B cell (primary cell): Measurements from ENCODE around the gene AUTS2. TPM values are rescaled to one million over a fixed set of nuclear protein-coding genes. Genes with fewer than 3 reads are reported as not detected.

Experiments used
- ATAC-seq: fragments of 200-7000 bp; cut with Tn5 transposase; one replicate; pipeline ENCODE4 v1.10.0; 2021; ENCODE audit warnings: low read depth, mild to moderate bottlenecking, moderate number of reproducible peaks, moderate library complexity
- CTCF ChIA-PET: fragments of 350-600 bp; sonication (Branson Sonifier 250); formaldehyde crosslinking; loops from one replicate; lab custom pipeline; 2021; ENCODE audit warnings: antibody characterized with exemption, inconsistent platforms; lab: Charles Lee
- POLR2A ChIA-PET: fragments of 350-600 bp; sonication (Branson Sonifier 250); formaldehyde crosslinking; loops from one replicate; lab custom pipeline; 2021; ENCODE audit warnings: antibody characterized with exemption; lab: Charles Lee
- DNase-seq: peaks from one replicate; pipeline ENCODE4 v3.0.0; 2013
- H2AFZ ChIP-seq: 2 replicates; pipeline ENCODE4 v1.6.1; 2012; ENCODE audit warnings: mild to moderate bottlenecking, low read depth, low read length; ENCODE audit not compliant: insufficient read depth, poor library complexity, severe bottlenecking
- H3K27ac ChIP-seq, 2 donors: 1 replicate in 1 of 2; 2 replicates in 1 of 2; pipeline ENCODE4 v1.5.1; 2012 to 2013; ENCODE audit warnings: low read length in 2 of 2, mild to moderate bottlenecking in 2 of 2, moderate library complexity in 1 of 2
- H3K27me3 ChIP-seq, 4 experiments: fragments of 200-600 bp in 1 of 4; sonication (generic) in 1 of 4; replicated peaks in 1 of 4; 1 replicate in 2 of 4; 2 replicates in 2 of 4; pipeline versions ENCODE4 v1.6.1 to v1.7.0; 2013 to 2016; ENCODE audit warnings: low read length in 3 of 4, mild to moderate bottlenecking in 2 of 4, mixed read lengths in 1 of 4, moderate library complexity in 1 of 4; ENCODE audit not compliant: insufficient read depth in 4 of 4, control insufficient read depth in 3 of 4; ENCODE audit errors: control extremely low read depth in 1 of 4
- H3K36me3 ChIP-seq, 2 experiments: replicated peaks in 1 of 2; 1 replicate in 1 of 2; 2 replicates in 1 of 2; pipeline versions ENCODE4 v1.6.1 to v1.7.1; 2013; ENCODE audit warnings: low read length in 1 of 2; ENCODE audit not compliant: insufficient read depth in 2 of 2, control insufficient read depth in 1 of 2; ENCODE audit errors: control extremely low read depth in 1 of 2, extremely low read depth in 1 of 2
- H3K4me1 ChIP-seq, 2 donors: fragments of 200-600 bp in 1 of 2; sonication (generic) in 1 of 2; 1 replicate in 1 of 2; 2 replicates in 1 of 2; pipeline versions ENCODE4 v1.5.1 to v1.6.1; 2013 to 2017; ENCODE audit warnings: low read length in 2 of 2; ENCODE audit not compliant: control insufficient read depth in 2 of 2, insufficient read depth in 2 of 2
- H3K4me2 ChIP-seq: replicated peaks from 2 replicates; pipeline ENCODE3; 2012; ENCODE audit warnings: mild to moderate bottlenecking, low read depth, low read length; ENCODE audit not compliant: poor library complexity, severe bottlenecking
- H3K4me3 ChIP-seq, 5 experiments: fragments of 200-600 bp in 1 of 5; sonication (generic) in 1 of 5; 1 replicate in 3 of 5; 2 replicates in 2 of 5; pipeline versions ENCODE4 v1.5.1 to v1.7.0; 2011 to 2016; ENCODE audit warnings: low read length in 4 of 5, mild to moderate bottlenecking in 4 of 5, low read depth in 2 of 5, control low read depth in 1 of 5, moderate library complexity in 1 of 5; ENCODE audit not compliant: insufficient read depth in 1 of 5; ENCODE audit errors: control extremely low read depth in 1 of 5, extremely low read depth in 1 of 5
- H3K79me2 ChIP-seq: fragments of 200-600 bp; sonication (generic); one replicate; pipeline ENCODE4 v1.6.0; 2016; ENCODE audit warnings: low read length; ENCODE audit not compliant: control insufficient read depth, insufficient read depth
- H3K9ac ChIP-seq: fragments of 200-600 bp; sonication (generic); 2 replicates; pipeline ENCODE4 v1.6.1; 2017; ENCODE audit warnings: mild to moderate bottlenecking, low read length, moderate library complexity
- H3K9me3 ChIP-seq, 3 donors: one replicate each; pipeline versions ENCODE4 v1.6.1 to v1.7.1; 2013; ENCODE audit warnings: low read length in 2 of 3; ENCODE audit not compliant: control insufficient read depth in 2 of 3, insufficient read depth in 1 of 3; ENCODE audit errors: control extremely low read depth in 1 of 3
- H4K20me1 ChIP-seq: 2 replicates; pipeline ENCODE4 v1.6.0; 2012; ENCODE audit warnings: mild to moderate bottlenecking, low read length; ENCODE audit not compliant: insufficient read depth, control insufficient read depth, poor library complexity, severe bottlenecking
- H3K27ac Mint-ChIP-seq: one replicate; pipeline ENCODE4 v1.8.0; 2021; ENCODE audit warnings: mixed read lengths
- H3K27me3 Mint-ChIP-seq: one replicate; pipeline ENCODE4 v1.8.0; 2021; ENCODE audit warnings: mixed read lengths
- H3K4me1 Mint-ChIP-seq: one replicate; pipeline ENCODE4 v1.8.0; 2021; ENCODE audit warnings: mixed read lengths
- H3K4me3 Mint-ChIP-seq: one replicate; pipeline ENCODE4 v1.8.0; 2021; ENCODE audit warnings: mixed read lengths
- H3K9me3 Mint-ChIP-seq: one replicate; pipeline ENCODE4 v1.8.0; 2022; ENCODE audit warnings: mixed read lengths; ENCODE audit not compliant: insufficient read depth
- EZH2 ChIP-seq: IDR thresholded peaks from 2 replicates; pipeline ENCODE4 v1.6.1; 2012; ENCODE audit warnings: borderline replicate concordance, low read depth, mild to moderate bottlenecking, moderate library complexity, low read length; ENCODE audit not compliant: insufficient read depth, poor library complexity, severe bottlenecking
- WGBS: methylation state at CpG from one replicate; pipeline ENCODE4 v1.1.5; 2013; ENCODE audit warnings: missing lambda C conversion rate; ENCODE audit not compliant: insufficient coverage; 5-methylcytosine and 5-hydroxymethylcytosine counted together
- intact Hi-C: fragments of 100-400 bp; cut with micrococcal nuclease; formaldehyde crosslinking; loops from one replicate; pipeline ENCODE4 v1.10.0; 2022
- polyA plus RNA-seq: library from polyadenylated mRNA; depleted of rRNA; stranded (reverse); fragments of >200 nt; gene quantifications from 2 replicates; pipeline ENCODE4 v1.2.3, GENCODE V29; 2012
- total RNA-seq, 2 donors: library from RNA; stranded (reverse); fragments of 120-200 nt in 1 of 2; gene quantifications; 1 replicate in 1 of 2; 2 replicates in 1 of 2; pipeline versions ENCODE4 v1.2.3 to v1.2.4, GENCODE V29; 2013 to 2022
- TF ChIP-seq, protein P1 (sequence below): fragments of 200-600 bp; IDR thresholded peaks from one replicate; pipeline ENCODE4 v1.8.0; 2022; ENCODE audit warnings: antibody characterized with exemption, mild to moderate bottlenecking

The AUTS2 gene
- total and polyA plus RNA-seq, 2 donors (not counting 1 experiment from before 2014, with no cell fraction given) = 22.3 to 35.0 TPM

DNA sequence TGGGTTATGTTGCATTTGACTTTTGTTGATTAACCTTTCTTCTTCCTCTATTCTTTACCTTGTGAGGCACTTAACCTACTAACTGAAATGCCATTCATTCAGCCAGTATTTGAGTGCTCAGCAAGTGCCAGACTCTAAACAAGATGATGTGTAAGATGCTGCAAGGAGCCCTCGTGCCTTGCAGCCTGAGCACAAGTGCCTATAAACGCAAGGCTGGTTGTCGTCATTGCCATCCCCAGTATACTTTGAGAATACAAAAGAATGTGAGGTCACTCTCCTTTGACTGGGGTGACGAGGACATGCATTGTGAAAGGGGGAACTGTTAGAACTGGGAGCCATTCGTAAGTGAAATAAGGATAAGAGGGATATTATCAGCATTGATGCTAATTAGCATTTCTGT, 103.0 kb downstream of the AUTS2 start:
- Histone ChIP-seq H3K9me3 (no peaks in the 10 kb centered on the region), H3K36me3 (no peaks in the 10 kb centered on the region), H3K27ac (no peak overlapping the region), H3K4me2 (no peak overlapping the region), H3K27me3 (no peaks in the 10 kb centered on the region), H3K4me1 (peaks cover 8 to 13% of the 10 kb centered on the region in 2 donors), H2AFZ (no peak overlapping the region), H3K79me2 (peaks cover 3% of the 10 kb centered on the region), H4K20me1 (no peaks in the 10 kb centered on the region), H3K9ac (no peak overlapping the region), H3K4me3 (no peak overlapping the region)
- DNase-seq (no peak), ATAC-seq (no peak)
- H3K27me3 Mint-ChIP-seq = no peaks in the 10 kb centered on the region
- H3K4me1 Mint-ChIP-seq = peaks cover 26% of the 10 kb centered on the region
- 100% methylated on average over 4 of the region's 5 CpGs for WGBS
- CTCF ChIA-PET = interaction anchor here (1.5 kb wide), 1 partner anchor 13 kb away, joined by 3 read pairs; no protein-coding TSS in a partner anchor
- TF ChIP-seq, protein P1, sequence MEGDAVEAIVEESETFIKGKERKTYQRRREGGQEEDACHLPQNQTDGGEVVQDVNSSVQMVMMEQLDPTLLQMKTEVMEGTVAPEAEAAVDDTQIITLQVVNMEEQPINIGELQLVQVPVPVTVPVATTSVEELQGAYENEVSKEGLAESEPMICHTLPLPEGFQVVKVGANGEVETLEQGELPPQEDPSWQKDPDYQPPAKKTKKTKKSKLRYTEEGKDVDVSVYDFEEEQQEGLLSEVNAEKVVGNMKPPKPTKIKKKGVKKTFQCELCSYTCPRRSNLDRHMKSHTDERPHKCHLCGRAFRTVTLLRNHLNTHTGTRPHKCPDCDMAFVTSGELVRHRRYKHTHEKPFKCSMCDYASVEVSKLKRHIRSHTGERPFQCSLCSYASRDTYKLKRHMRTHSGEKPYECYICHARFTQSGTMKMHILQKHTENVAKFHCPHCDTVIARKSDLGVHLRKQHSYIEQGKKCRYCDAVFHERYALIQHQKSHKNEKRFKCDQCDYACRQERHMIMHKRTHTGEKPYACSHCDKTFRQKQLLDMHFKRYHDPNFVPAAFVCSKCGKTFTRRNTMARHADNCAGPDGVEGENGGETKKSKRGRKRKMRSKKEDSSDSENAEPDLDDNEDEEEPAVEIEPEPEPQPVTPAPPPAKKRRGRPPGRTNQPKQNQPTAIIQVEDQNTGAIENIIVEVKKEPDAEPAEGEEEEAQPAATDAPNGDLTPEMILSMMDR = no peak
- TF ChIP-seq EZH2 = no peak
- POLR2A ChIA-PET = no interaction called here
- H3K9me3 Mint-ChIP-seq = no peaks in the 10 kb centered on the region
- no peak overlapping the region for H3K4me3 Mint-ChIP-seq
- intact Hi-C loops = no loop called here
- H3K27ac Mint-ChIP-seq = no peak overlapping the region

DNA sequence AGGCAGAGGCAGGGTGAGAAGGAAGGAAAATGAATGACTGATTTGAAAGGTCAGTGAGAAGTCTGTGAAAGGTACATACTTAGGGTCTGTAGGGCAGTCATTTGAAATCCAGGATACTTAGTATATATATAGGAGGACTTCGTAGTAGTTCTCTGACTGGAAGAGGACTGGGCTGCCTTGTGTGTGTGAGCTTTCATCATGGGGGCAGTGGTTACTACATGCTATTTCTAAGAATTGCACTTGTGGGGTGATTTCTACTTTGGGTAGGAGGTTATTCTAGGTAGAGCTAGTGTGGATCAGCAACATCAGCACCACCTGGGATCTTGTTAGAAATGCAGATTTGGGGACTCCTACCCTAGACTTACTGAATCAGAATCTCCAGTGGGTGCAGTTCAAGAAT, 104.1 kb downstream of the AUTS2 start:
- CTCF ChIA-PET = interaction anchor here (1.1 to 1.5 kb wide), 2 partner anchors 14 to 20 kb away, joined by 3 read pairs; no protein-coding TSS in a partner anchor
- 100% methylated on average over 1 of the region's 1 CpG for WGBS
- Histone ChIP-seq H3K4me2 (no peak overlapping the region), H3K9me3 (no peaks in the 10 kb centered on the region), H3K9ac (no peak overlapping the region), H4K20me1 (no peaks in the 10 kb centered on the region), H3K27ac (no peak overlapping the region), H3K4me1 (peaks cover 0 to 3% of the 10 kb centered on the region in 2 donors), H2AFZ (no peak overlapping the region), H3K36me3 (no peaks in the 10 kb centered on the region), H3K4me3 (no peak overlapping the region), H3K27me3 (no peaks in the 10 kb centered on the region), H3K79me2 (peaks cover 8% of the 10 kb centered on the region)
- no peak for DNase-seq
- Mint-ChIP-seq H3K27ac (no peak overlapping the region), H3K27me3 (no peaks in the 10 kb centered on the region), H3K9me3 (no peaks in the 10 kb centered on the region), H3K4me1 (peaks cover 15% of the 10 kb centered on the region), H3K4me3 (no peak overlapping the region)
- POLR2A ChIA-PET = interaction anchor here (0.6 kb wide), 1 partner anchor 51 kb away, joined by 3 read pairs; no protein-coding TSS in a partner anchor
- ATAC-seq = no peak
- TF ChIP-seq EZH2 = no peak
- TF ChIP-seq, protein P1 = no peak
- intact Hi-C loops = no loop called here
